Urothelium cell line (cell line): ENCODE data around the gene KCNJ18.
"Not testable (repeated sequence)": the region's sequence is repeated elsewhere in the genome, so short reads cannot be mapped to it uniquely, and the experiment has no call there.

Experiments
- DNase-seq: peaks from one replicate; pipeline ENCODE4 v3.0.0; 2011; ENCODE audit warnings: low spot score, mixed read lengths
- FAIRE-seq: peaks from 2 replicates; lab custom pipeline; 2011; peaks lifted over from hg19 to GRCh38; lab: Jason Lieb, UNC

KCNJ18 gene

DNA sequence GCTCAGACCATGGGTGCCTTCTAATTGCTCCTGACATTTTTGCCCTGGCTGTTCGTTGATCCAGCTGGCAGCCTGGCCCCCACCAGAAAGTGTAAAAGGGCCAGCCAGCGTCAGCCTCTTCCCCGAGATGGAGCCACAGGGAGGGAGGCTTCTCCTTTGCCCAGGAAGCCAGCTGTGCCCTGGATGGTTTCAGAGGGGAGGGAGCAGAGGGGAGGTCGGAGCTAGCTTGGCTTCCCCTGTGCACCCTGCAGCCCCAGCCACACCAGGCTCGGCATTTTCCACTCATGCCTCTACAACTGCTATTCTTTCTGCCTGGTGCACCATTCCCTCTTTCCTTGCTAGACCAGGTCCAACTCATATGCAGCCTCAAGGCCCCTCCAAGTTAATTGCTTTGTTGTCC lies 56.4 kb downstream of the KCNJ18 start:
- FAIRE-seq, result not testable (repeated sequence)

DNA sequence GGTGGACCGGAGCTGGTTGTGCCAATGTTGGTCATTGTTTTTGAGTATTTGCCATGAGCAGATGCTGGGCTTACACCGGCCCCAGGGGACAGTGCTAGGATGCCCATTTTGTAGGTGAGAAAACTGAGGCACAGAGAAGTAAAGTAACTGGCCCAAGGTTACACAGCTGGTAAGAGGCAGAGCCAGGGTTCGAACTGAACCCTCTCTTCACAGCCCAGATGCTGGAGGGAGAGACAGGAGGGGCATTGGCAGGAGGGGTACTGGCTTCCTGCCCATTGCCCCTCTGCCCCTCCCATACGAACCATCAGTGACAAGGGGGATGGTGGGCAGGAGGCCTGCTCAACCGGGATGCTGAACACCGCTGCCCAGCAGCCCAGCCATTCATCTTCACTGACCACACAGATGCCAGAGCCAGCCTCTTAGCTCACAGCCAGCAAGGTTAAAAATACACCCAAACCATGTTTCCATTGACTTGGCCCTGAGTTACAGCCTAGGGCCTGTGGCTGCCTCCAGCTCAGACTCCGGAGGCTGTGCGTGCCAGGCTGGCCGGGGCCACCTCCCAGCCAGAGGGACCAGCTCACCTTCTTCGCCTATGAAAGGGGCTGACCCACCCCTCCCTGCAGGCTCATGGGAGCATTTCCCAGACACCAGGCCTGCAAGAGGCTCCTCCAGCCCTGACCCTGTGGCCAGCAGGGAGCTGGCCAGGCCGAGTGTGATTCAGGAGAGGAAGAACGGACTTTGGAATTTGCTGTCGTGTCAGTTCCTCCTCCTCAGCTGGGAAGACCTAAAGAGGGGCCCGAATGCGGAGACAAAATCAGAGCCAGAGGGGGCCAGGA lies 57.6 kb downstream of the KCNJ18 start:
- not testable (repeated sequence) for DNase-seq, FAIRE-seq

More for the DNA sequence above, 56.4 kb downstream of the KCNJ18 start:
- DNase-seq, result not testable (repeated sequence)

GRCh38 chr17:21751111-21751510 lies 58.8 kb downstream of the KCNJ18 start:
- not testable (repeated sequence) for DNase-seq, FAIRE-seq
